ENCODE measurements around the gene VMP1.

GRCh38 chr17:59678918-59679317 lies 28.5 kb upstream of the VMP1 start:
- TF ChIP-seq, protein P1, sequence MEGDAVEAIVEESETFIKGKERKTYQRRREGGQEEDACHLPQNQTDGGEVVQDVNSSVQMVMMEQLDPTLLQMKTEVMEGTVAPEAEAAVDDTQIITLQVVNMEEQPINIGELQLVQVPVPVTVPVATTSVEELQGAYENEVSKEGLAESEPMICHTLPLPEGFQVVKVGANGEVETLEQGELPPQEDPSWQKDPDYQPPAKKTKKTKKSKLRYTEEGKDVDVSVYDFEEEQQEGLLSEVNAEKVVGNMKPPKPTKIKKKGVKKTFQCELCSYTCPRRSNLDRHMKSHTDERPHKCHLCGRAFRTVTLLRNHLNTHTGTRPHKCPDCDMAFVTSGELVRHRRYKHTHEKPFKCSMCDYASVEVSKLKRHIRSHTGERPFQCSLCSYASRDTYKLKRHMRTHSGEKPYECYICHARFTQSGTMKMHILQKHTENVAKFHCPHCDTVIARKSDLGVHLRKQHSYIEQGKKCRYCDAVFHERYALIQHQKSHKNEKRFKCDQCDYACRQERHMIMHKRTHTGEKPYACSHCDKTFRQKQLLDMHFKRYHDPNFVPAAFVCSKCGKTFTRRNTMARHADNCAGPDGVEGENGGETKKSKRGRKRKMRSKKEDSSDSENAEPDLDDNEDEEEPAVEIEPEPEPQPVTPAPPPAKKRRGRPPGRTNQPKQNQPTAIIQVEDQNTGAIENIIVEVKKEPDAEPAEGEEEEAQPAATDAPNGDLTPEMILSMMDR (conservative IDR thresholded peaks at IDR 0.05 in 1 of 2, IDR thresholded peaks at IDR 0.05 in 1 of 2; ENCODE audit: low read depth in 1 of 2, low read length in 2 of 2) = no peak
- TF ChIP-seq EZH2 (IDR thresholded peaks at IDR 0.05; ENCODE audit: low read length, missing control alignments) = no peak
